Activated T-cell treated with anti-CD3 and anti-CD28 coated beads, Interleukin-2, amount 50 U/mL, for 48 hours (primary cell): Measurements from ENCODE around the gene NACAD.

ENCODE experiments used
- DNase-seq, 2 experiments: peaks; one replicate each; pipeline ENCODE4 v3.0.0-alpha.2; 2020

NACAD gene

GRCh38 chr7:45072131-45073030 lies 16.4 kb downstream of the NACAD start:
- no peak for DNase-seq

GRCh38 chr7:45071528-45071927 lies 17.2 kb downstream of the NACAD start:
- no peak for DNase-seq

GRCh38 chr7:45070254-45070642 lies 18.5 kb downstream of the NACAD start:
- DNase-seq, result no peak

- DNase-seq, result no peak
Observed at GRCh38 chr7:45069444-45070253, 19.1 kb downstream of the NACAD start.

- DNase-seq, result no peak
Observed at GRCh38 chr7:45068236-45069023, 20.3 kb downstream of the NACAD start.

GRCh38 chr7:45067582-45067981 lies 21.2 kb downstream of the NACAD start:
- DNase-seq, result no peak

- DNase-seq, result no peak
Observed at GRCh38 chr7:45066409-45066808, 22.4 kb downstream of the NACAD start.

GRCh38 chr7:45065031-45065995 lies 23.5 kb downstream of the NACAD start:
- DNase-seq, result peak in 1 of 2 experiments; percentile 12

GRCh38 chr7:45064047-45064725 lies 24.6 kb downstream of the NACAD start:
- no peak for DNase-seq

- no peak for DNase-seq
Observed at GRCh38 chr7:45061806-45062425, 26.9 kb downstream of the NACAD start.

- no peak for DNase-seq
Observed at GRCh38 chr7:45061352-45061751, 27.4 kb downstream of the NACAD start.

- no peak for DNase-seq
Observed at GRCh38 chr7:45060295-45060694, 28.5 kb downstream of the NACAD start.

- DNase-seq, result no peak
Observed at GRCh38 chr7:45057878-45058277, 30.9 kb downstream of the NACAD start.

GRCh38 chr7:45055594-45056219 lies 33.1 kb downstream of the NACAD start:
- no peak for DNase-seq

- no peak for DNase-seq
Observed at GRCh38 chr7:45055016-45055415, 33.8 kb downstream of the NACAD start.

GRCh38 chr7:45054442-45054841 lies 34.3 kb downstream of the NACAD start:
- no peak for DNase-seq

GRCh38 chr7:45053941-45054340 lies 34.8 kb downstream of the NACAD start:
- DNase-seq, result no peak

GRCh38 chr7:45053401-45053800 lies 35.4 kb downstream of the NACAD start:
- no peak for DNase-seq

GRCh38 chr7:45052011-45052410 lies 36.8 kb downstream of the NACAD start:
- DNase-seq, result no peak

- DNase-seq, result no peak
Observed at GRCh38 chr7:45050198-45050597, 38.6 kb downstream of the NACAD start.
